Measurements from ENCODE around the gene TBC1D5. TPM values are rescaled to one million over a fixed set of nuclear protein-coding genes. Genes with fewer than 3 reads are reported as not detected.

The TBC1D5 gene
- total RNA-seq, 1 donor from 2014 or later = 108 TPM

DNA sequence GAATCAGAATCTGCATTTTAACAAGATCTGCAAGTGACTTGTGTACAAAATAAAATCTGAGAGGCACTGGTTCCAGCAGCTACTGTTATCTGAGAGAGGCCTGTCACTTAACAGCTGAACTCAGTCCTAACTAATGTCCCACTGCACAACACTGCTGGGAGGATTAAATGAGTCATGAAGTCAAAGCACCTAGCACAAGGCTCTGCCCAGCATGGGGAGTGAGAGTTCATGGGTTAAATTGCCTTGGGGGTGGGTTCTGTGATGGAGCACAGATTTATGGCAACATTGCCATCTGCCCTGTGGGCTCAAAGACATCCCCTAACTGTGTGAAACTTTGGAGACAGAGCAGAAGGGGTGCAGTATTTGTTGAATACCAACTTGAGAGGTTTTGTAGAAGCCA lies 606.7 kb downstream of the TBC1D5 start:
- Histone ChIP-seq H4K20me1 (ENCODE audit: low read depth) (no peaks in the 10 kb centered on the region), H3K36me3 (no peaks in the 10 kb centered on the region), H3K4me3 (no peak overlapping the region), H3K27ac (no peak overlapping the region), H3K4me2 (no peak overlapping the region), H3F3A (ENCODE audit: low read depth) (no peaks in the 10 kb centered on the region), H3K4me1 (peaks cover 6% of the 10 kb centered on the region), H3K9ac (no peak overlapping the region), H2AFZ (replicated peaks) (no peak overlapping the region), H3K27me3 (no peaks in the 10 kb centered on the region), H3K9me3 (ENCODE audit: low read depth) (no peaks in the 10 kb centered on the region), H3K79me2 (ENCODE audit: low read depth) (no peaks in the 10 kb centered on the region)
- Mint-ChIP-seq H3K4me3 (no peak overlapping the region), H3K27me3 (ENCODE audit: insufficient read depth, low read depth) (no peaks in the 10 kb centered on the region), H3K9me3 (peaks cover 5% of the 10 kb centered on the region), H3K4me1 (peaks cover 14% of the 10 kb centered on the region), H3K36me3 (no peaks in the 10 kb centered on the region), H3K27ac (no peak overlapping the region)
- TF ChIP-seq EZH2 (IDR thresholded peaks at IDR 0.05) (no peak), EZH2phosphoT487 (IDR thresholded peaks at IDR 0.05) (no peak)
- TF ChIP-seq, protein P1, sequence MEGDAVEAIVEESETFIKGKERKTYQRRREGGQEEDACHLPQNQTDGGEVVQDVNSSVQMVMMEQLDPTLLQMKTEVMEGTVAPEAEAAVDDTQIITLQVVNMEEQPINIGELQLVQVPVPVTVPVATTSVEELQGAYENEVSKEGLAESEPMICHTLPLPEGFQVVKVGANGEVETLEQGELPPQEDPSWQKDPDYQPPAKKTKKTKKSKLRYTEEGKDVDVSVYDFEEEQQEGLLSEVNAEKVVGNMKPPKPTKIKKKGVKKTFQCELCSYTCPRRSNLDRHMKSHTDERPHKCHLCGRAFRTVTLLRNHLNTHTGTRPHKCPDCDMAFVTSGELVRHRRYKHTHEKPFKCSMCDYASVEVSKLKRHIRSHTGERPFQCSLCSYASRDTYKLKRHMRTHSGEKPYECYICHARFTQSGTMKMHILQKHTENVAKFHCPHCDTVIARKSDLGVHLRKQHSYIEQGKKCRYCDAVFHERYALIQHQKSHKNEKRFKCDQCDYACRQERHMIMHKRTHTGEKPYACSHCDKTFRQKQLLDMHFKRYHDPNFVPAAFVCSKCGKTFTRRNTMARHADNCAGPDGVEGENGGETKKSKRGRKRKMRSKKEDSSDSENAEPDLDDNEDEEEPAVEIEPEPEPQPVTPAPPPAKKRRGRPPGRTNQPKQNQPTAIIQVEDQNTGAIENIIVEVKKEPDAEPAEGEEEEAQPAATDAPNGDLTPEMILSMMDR (IDR thresholded peaks at IDR 0.05) = no peak
- DNase-seq (ENCODE audit: low spot score) = no peak

DNA sequence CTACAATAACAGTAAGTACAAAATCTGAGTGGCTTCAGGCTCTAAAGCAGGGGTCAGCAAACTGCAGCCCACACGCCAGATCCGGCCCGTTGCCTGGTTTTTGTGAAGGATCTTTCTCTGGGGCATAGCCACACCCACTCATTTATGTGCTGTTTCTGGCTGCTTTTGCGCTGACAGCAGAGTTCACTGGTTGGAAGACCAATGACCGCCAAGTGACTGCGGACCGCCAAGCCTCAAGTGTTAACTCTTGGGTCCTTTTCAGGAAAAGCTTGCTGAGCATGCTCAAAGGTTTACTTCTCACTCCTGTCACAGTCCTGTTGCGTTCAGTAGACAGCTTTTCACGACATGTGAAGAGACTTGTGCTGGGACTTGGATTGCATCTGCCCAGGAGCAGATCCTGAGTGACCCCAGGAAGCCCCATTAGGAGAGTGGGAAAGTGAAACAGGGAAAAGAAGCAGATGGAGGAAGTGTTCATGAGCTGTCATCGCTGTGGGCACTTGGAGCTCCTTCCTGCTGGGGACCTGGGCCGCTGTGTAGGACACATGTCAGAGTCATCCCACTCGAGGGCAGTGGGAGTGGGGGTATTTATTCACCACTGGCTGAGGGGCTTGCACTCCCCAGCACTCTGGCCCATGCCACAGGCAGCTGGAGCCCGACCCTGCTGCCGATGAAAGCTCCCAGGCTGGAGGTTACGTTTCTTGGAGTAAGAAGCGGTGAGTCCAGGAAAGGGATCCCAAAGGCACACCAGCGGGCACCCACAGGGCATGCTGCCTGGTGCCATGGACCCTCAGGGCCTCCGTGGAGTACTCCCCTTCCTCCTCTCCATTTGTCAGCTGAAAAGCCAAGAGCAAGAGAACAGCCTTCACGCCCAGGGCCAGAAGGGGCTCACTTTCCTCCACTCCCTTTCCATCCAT lies 608.5 kb downstream of the TBC1D5 start:
- Histone ChIP-seq H3K27ac (no peak overlapping the region), H3K9me3 (ENCODE audit: low read depth) (no peaks in the 10 kb centered on the region), H3K79me2 (ENCODE audit: low read depth) (no peaks in the 10 kb centered on the region), H3K4me1 (peaks cover 6% of the 10 kb centered on the region), H4K20me1 (ENCODE audit: low read depth) (no peaks in the 10 kb centered on the region), H3K9ac (no peak overlapping the region), H3K4me3 (no peak overlapping the region), H3K36me3 (no peaks in the 10 kb centered on the region), H3F3A (ENCODE audit: low read depth) (no peaks in the 10 kb centered on the region), H2AFZ (replicated peaks) (no peak overlapping the region), H3K4me2 (no peak overlapping the region), H3K27me3 (no peaks in the 10 kb centered on the region)
- Mint-ChIP-seq H3K4me3 (no peak overlapping the region), H3K4me1 (peaks cover 14% of the 10 kb centered on the region), H3K27me3 (ENCODE audit: insufficient read depth, low read depth) (no peaks in the 10 kb centered on the region), H3K9me3 (peaks cover 5% of the 10 kb centered on the region), H3K36me3 (no peaks in the 10 kb centered on the region), H3K27ac (no peak overlapping the region)
- TF ChIP-seq EZH2phosphoT487 (IDR thresholded peaks at IDR 0.05) (no peak), EZH2 (IDR thresholded peaks at IDR 0.05) (no peak)
- TF ChIP-seq, protein P1 (IDR thresholded peaks at IDR 0.05) = no peak
- no peak for DNase-seq (ENCODE audit: low spot score)

DNA sequence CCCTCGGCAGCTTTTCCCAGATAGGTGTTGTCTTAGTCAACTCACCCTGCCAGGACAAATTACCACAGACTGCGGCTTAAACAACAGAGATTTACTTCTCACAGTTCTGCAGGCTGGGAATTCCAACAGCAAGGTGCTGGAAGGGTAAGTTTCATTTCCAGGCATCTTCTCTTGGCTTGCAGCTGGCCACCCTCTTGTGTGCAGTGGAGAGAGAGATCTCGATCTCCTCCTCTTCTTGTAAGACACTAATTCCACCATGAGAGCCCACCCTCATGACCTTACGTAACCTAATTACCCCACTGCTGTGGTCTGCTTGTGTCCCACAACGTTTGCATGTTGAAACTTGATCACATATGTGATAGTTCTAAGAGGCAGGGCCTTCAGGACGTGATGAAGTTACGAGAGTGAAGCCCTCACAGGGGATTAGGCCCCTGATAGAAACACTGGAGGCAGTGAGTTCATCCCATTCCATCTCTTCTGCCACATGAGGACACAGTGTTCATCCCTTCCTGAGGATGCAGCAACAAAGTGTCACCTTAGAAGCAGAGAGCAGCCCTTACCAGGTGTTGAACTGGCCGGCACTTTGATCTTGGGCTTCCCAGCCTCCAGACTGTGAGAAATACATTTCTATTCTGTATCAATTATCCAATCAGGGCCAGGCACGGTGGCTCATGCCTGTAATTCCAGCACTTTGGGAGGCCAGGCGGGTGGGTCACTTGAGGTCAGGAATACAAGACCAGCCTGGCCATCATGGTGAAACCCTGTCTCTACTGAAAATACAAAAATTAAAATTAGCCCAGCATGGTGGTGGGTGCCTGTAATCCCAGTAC lies 609.9 kb downstream of the TBC1D5 start:
- Histone ChIP-seq H3K4me3 (no peak overlapping the region), H3K4me1 (peaks cover 6% of the 10 kb centered on the region), H3K27me3 (no peaks in the 10 kb centered on the region), H3K79me2 (ENCODE audit: low read depth) (no peaks in the 10 kb centered on the region), H3K36me3 (no peaks in the 10 kb centered on the region), H3K4me2 (no peak overlapping the region), H3K9ac (no peak overlapping the region), H3K9me3 (ENCODE audit: low read depth) (no peaks in the 10 kb centered on the region), H3F3A (ENCODE audit: low read depth) (no peaks in the 10 kb centered on the region), H4K20me1 (ENCODE audit: low read depth) (no peaks in the 10 kb centered on the region), H3K27ac (no peak overlapping the region), H2AFZ (replicated peaks) (no peak overlapping the region)
- Mint-ChIP-seq H3K27me3 (ENCODE audit: insufficient read depth, low read depth) (no peaks in the 10 kb centered on the region), H3K36me3 (no peaks in the 10 kb centered on the region), H3K27ac (no peak overlapping the region), H3K9me3 (peaks cover 8% of the 10 kb centered on the region), H3K4me1 (peaks cover 11% of the 10 kb centered on the region), H3K4me3 (no peak overlapping the region)
- DNase-seq (ENCODE audit: low spot score) = no peak
- TF ChIP-seq EZH2 (IDR thresholded peaks at IDR 0.05) = no peak
- no peak for TF ChIP-seq EZH2phosphoT487 (IDR thresholded peaks at IDR 0.05)
- TF ChIP-seq, protein P1 (IDR thresholded peaks at IDR 0.05) = no peak

Measured in neural progenitor cell (in vitro differentiated cells).